GM23338 (cell line): Measurements from ENCODE around the gene LGALS8. TPM values are rescaled to one million over a fixed set of nuclear protein-coding genes. Genes with fewer than 3 reads are reported as not detected.

Experiments used
- ATAC-seq: fragments of 200-7000 bp; cut with Tn5 transposase; 3 replicates; pipeline ENCODE4 v1.9.1; 2020
- DNase-seq: peaks from one replicate; pipeline ENCODE4 v3.0.0-alpha.2; 2015; ENCODE audit warnings: low spot score
- H2AFZ ChIP-seq: fragments of 200-600 bp; sonication (generic); 2 replicates; pipeline ENCODE4 v1.8.0; 2016; ENCODE audit warnings: antibody characterized with exemption, mild to moderate bottlenecking, moderate library complexity
- H3F3A ChIP-seq: fragments of 200-600 bp; sonication (generic); replicated peaks from 2 replicates; pipeline ENCODE4 v1.8.0; 2017; ENCODE audit warnings: antibody characterized with exemption, mixed run types, low read depth
- H3K27ac ChIP-seq: fragments of 200-600 bp; sonication (generic); 2 replicates; pipeline ENCODE4 v1.6.1; 2016; ENCODE audit warnings: low read depth
- H3K27me3 ChIP-seq: fragments of 200-600 bp; sonication (generic); 2 replicates; pipeline ENCODE4 v1.8.0; 2016; ENCODE audit warnings: mild to moderate bottlenecking, mixed run types, moderate library complexity; ENCODE audit not compliant: insufficient read depth
- H3K36me3 ChIP-seq: fragments of 200-600 bp; sonication (generic); 2 replicates; pipeline ENCODE4 v1.8.0; 2016; ENCODE audit warnings: mild to moderate bottlenecking; ENCODE audit not compliant: insufficient read depth
- H3K4me1 ChIP-seq: fragments of 200-600 bp; sonication (generic); 2 replicates; pipeline ENCODE4 v1.8.0; 2016; ENCODE audit warnings: mild to moderate bottlenecking, moderate library complexity; ENCODE audit not compliant: insufficient read depth
- H3K4me2 ChIP-seq: fragments of 200-600 bp; sonication (generic); 2 replicates; pipeline ENCODE4 v1.7.1; 2017; ENCODE audit warnings: mixed run types
- H3K4me3 ChIP-seq: fragments of 200-600 bp; sonication (generic); 2 replicates; pipeline ENCODE4 v1.6.1; 2016; ENCODE audit warnings: mixed run types
- H3K79me2 ChIP-seq: fragments of 200-600 bp; sonication (generic); replicated peaks from 2 replicates; pipeline ENCODE4 v1.8.0; 2017; ENCODE audit warnings: mild to moderate bottlenecking; ENCODE audit not compliant: insufficient read depth
- H3K9me2 ChIP-seq: fragments of 200-600 bp; sonication (generic); 2 replicates; pipeline ENCODE4 v1.8.0; 2017; ENCODE audit not compliant: insufficient read depth
- H4K20me1 ChIP-seq: fragments of 200-600 bp; sonication (generic); replicated peaks from 2 replicates; pipeline ENCODE4 v1.8.0; 2017; ENCODE audit warnings: mild to moderate bottlenecking; ENCODE audit not compliant: insufficient read depth
- H3K27ac Mint-ChIP-seq: 2 replicates; pipeline ENCODE4 v1.8.0; 2020; ENCODE audit warnings: inconsistent platforms, mild to moderate bottlenecking, moderate library complexity, mixed read lengths
- H3K27me3 Mint-ChIP-seq: 3 replicates; pipeline ENCODE4 v1.8.0; 2022; ENCODE audit warnings: low read depth, mild to moderate bottlenecking, moderate library complexity, mixed read lengths, inconsistent platforms; ENCODE audit not compliant: insufficient read depth, poor library complexity
- H3K36me3 Mint-ChIP-seq: 3 replicates; pipeline ENCODE4 v1.8.0; 2021; ENCODE audit warnings: low read depth, mild to moderate bottlenecking, inconsistent platforms, moderate library complexity, mixed read lengths
- H3K4me1 Mint-ChIP-seq: 3 replicates; pipeline ENCODE4 v1.8.0; 2020; ENCODE audit warnings: mild to moderate bottlenecking, inconsistent platforms, mixed read lengths
- H3K4me3 Mint-ChIP-seq: 3 replicates; pipeline ENCODE4 v1.8.0; 2021; ENCODE audit warnings: moderate library complexity, mild to moderate bottlenecking, inconsistent platforms, mixed read lengths
- H3K9me3 Mint-ChIP-seq: 3 replicates; pipeline ENCODE4 v1.8.0; 2020; ENCODE audit warnings: moderate library complexity, mild to moderate bottlenecking, inconsistent platforms, mixed read lengths
- CREB1 ChIP-seq: fragments of 250-450 bp; sonication (Bioruptor Pico); IDR thresholded peaks from 2 replicates; pipeline ENCODE4 v1.5.0; 2020; ENCODE audit warnings: low read depth, mild to moderate bottlenecking, moderate library complexity
- EZH2 ChIP-seq: fragments of 200-600 bp; sonication (generic); IDR thresholded peaks from one replicate; pipeline ENCODE4 v1.8.0; 2017; ENCODE audit warnings: antibody characterized with exemption, mild to moderate bottlenecking, low read depth; ENCODE audit not compliant: unreplicated experiment
- EZH2phosphoT487 ChIP-seq: fragments of 200-600 bp; sonication (generic); IDR thresholded peaks from one replicate; pipeline ENCODE4 v1.8.1; 2018; ENCODE audit warnings: antibody characterized with exemption; ENCODE audit not compliant: unreplicated experiment
- JUNB ChIP-seq: IDR thresholded peaks from one replicate; pipeline ENCODE4 v1.6.1; 2016; ENCODE audit warnings: antibody characterized with exemption; ENCODE audit not compliant: unreplicated experiment
- NANOG ChIP-seq: IDR thresholded peaks from 2 replicates; pipeline ENCODE4 v1.6.1; 2016; ENCODE audit warnings: antibody characterized with exemption, borderline replicate concordance
- POLR2AphosphoS5 ChIP-seq: IDR thresholded peaks from 2 replicates; pipeline ENCODE4 v1.6.1; 2016; ENCODE audit warnings: antibody characterized with exemption, low read depth
- STAT1 ChIP-seq: IDR thresholded peaks from one replicate; pipeline ENCODE4 v1.6.1; 2016; ENCODE audit warnings: antibody characterized with exemption; ENCODE audit not compliant: unreplicated experiment
- ZNF114 ChIP-seq: fragments of 250-450 bp; sonication (Bioruptor Pico); IDR thresholded peaks from 2 replicates; pipeline ENCODE4 v1.5.0; 2020; ENCODE audit warnings: mild to moderate bottlenecking, moderate library complexity
- ZNF331 ChIP-seq: fragments of 250-450 bp; sonication (Bioruptor Pico); IDR thresholded peaks from 2 replicates; pipeline ENCODE4 v1.5.0; 2020; ENCODE audit warnings: low read depth, mild to moderate bottlenecking, moderate library complexity
- polyA plus RNA-seq: library from polyadenylated mRNA; unstranded; fragments of >200 nt; fragmentation: Nextera tagmentation; extraction: Ambion mirVana; gene quantifications from 2 replicates; pipeline ENCODE4 v1.2.1, GENCODE V29; 2016
- total RNA-seq: library from RNA; depleted of rRNA; stranded (reverse); fragments of >200 nt; shearing (Covaris generic); gene quantifications from 2 replicates; pipeline ENCODE4 v1.2.3, GENCODE V29; 2014
- TF ChIP-seq, protein P1 (sequence below): IDR thresholded peaks from one replicate; pipeline ENCODE4 v1.6.1; 2018; ENCODE audit warnings: antibody characterized with exemption; ENCODE audit not compliant: unreplicated experiment
- TF ChIP-seq, protein P2 (sequence below): fragments of 250-450 bp; sonication (Bioruptor Pico); IDR thresholded peaks from 2 replicates; pipeline ENCODE4 v1.5.0; 2020; ENCODE audit warnings: mild to moderate bottlenecking, moderate library complexity
- TF ChIP-seq, protein P3 (sequence below), 2 experiments: fragments of 200-600 bp in 1 of 2; sonication (generic) in 1 of 2; conservative IDR thresholded peaks; 2 replicates each; pipeline versions ENCODE4 v1.5.1 to v1.6.1; 2016 to 2017; ENCODE audit warnings: antibody characterized with exemption in 2 of 2, low read depth in 2 of 2, mild to moderate bottlenecking in 2 of 2, moderate library complexity in 1 of 2
- TF ChIP-seq, protein P4 (sequence below): IDR thresholded peaks from 2 replicates; pipeline ENCODE4 v1.6.1; 2016; ENCODE audit warnings: antibody characterized with exemption

Gene LGALS8
- total and polyA plus RNA-seq, 2 experiments from 2014 or later: 10.1 to 11.5 TPM

DNA sequence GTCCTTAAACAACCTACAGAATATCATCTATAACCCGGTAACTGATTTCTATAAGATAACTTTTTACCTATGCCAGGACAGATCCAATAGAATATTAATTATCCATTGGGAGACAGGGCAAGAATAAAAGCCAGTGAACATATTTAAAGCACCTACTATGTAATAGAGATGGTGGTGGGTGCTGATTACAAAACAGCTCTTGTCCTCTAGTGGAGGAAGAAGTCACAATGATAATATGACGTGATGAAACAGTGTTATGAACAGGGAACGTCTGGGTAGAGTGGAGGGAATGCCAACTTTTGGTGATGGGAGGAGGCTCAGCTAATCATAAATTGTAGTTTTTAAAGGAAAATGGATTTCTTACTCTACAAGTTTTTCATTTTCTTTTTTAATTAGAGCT lies 2.3 kb downstream of the LGALS8 start:
- no peak overlapping the region for H3K27ac Mint-ChIP-seq
- Histone ChIP-seq H3K4me3 (no peak overlapping the region), H3K9me2 (no peaks in the 10 kb centered on the region), H3K79me2 (no peaks in the 10 kb centered on the region), H2AFZ (no peak overlapping the region), H3K4me1 (peaks cover 4% of the 10 kb centered on the region; the same call in 1 of the 2 replicates), H4K20me1 (no peaks in the 10 kb centered on the region), H3F3A (no peaks in the 10 kb centered on the region), H3K27me3 (peaks cover 33% of the 10 kb centered on the region), H3K27ac (no peak overlapping the region), H3K36me3 (no peaks in the 10 kb centered on the region; the same call in 1 of the 2 replicates), H3K4me2 (no peak overlapping the region)
- ATAC-seq: no peak
- H3K4me3 Mint-ChIP-seq: no peak overlapping the region
- H3K4me1 Mint-ChIP-seq: peaks cover 7% of the 10 kb centered on the region; the same call in 2 of the 3 replicates
- no peaks in the 10 kb centered on the region for H3K9me3 Mint-ChIP-seq
- DNase-seq: no peak
- H3K36me3 Mint-ChIP-seq: no peaks in the 10 kb centered on the region
- H3K27me3 Mint-ChIP-seq: peaks cover 13% of the 10 kb centered on the region
- TF ChIP-seq POLR2AphosphoS5: no peak
- TF ChIP-seq CREB1 (CRISPR knock-in tag): no peak
- no peak for TF ChIP-seq EZH2phosphoT487
- TF ChIP-seq, protein P1, sequence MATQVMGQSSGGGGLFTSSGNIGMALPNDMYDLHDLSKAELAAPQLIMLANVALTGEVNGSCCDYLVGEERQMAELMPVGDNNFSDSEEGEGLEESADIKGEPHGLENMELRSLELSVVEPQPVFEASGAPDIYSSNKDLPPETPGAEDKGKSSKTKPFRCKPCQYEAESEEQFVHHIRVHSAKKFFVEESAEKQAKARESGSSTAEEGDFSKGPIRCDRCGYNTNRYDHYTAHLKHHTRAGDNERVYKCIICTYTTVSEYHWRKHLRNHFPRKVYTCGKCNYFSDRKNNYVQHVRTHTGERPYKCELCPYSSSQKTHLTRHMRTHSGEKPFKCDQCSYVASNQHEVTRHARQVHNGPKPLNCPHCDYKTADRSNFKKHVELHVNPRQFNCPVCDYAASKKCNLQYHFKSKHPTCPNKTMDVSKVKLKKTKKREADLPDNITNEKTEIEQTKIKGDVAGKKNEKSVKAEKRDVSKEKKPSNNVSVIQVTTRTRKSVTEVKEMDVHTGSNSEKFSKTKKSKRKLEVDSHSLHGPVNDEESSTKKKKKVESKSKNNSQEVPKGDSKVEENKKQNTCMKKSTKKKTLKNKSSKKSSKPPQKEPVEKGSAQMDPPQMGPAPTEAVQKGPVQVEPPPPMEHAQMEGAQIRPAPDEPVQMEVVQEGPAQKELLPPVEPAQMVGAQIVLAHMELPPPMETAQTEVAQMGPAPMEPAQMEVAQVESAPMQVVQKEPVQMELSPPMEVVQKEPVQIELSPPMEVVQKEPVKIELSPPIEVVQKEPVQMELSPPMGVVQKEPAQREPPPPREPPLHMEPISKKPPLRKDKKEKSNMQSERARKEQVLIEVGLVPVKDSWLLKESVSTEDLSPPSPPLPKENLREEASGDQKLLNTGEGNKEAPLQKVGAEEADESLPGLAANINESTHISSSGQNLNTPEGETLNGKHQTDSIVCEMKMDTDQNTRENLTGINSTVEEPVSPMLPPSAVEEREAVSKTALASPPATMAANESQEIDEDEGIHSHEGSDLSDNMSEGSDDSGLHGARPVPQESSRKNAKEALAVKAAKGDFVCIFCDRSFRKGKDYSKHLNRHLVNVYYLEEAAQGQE: no peak
- TF ChIP-seq JUNB: no peak
- no peak for TF ChIP-seq STAT1
- TF ChIP-seq, protein P2, sequence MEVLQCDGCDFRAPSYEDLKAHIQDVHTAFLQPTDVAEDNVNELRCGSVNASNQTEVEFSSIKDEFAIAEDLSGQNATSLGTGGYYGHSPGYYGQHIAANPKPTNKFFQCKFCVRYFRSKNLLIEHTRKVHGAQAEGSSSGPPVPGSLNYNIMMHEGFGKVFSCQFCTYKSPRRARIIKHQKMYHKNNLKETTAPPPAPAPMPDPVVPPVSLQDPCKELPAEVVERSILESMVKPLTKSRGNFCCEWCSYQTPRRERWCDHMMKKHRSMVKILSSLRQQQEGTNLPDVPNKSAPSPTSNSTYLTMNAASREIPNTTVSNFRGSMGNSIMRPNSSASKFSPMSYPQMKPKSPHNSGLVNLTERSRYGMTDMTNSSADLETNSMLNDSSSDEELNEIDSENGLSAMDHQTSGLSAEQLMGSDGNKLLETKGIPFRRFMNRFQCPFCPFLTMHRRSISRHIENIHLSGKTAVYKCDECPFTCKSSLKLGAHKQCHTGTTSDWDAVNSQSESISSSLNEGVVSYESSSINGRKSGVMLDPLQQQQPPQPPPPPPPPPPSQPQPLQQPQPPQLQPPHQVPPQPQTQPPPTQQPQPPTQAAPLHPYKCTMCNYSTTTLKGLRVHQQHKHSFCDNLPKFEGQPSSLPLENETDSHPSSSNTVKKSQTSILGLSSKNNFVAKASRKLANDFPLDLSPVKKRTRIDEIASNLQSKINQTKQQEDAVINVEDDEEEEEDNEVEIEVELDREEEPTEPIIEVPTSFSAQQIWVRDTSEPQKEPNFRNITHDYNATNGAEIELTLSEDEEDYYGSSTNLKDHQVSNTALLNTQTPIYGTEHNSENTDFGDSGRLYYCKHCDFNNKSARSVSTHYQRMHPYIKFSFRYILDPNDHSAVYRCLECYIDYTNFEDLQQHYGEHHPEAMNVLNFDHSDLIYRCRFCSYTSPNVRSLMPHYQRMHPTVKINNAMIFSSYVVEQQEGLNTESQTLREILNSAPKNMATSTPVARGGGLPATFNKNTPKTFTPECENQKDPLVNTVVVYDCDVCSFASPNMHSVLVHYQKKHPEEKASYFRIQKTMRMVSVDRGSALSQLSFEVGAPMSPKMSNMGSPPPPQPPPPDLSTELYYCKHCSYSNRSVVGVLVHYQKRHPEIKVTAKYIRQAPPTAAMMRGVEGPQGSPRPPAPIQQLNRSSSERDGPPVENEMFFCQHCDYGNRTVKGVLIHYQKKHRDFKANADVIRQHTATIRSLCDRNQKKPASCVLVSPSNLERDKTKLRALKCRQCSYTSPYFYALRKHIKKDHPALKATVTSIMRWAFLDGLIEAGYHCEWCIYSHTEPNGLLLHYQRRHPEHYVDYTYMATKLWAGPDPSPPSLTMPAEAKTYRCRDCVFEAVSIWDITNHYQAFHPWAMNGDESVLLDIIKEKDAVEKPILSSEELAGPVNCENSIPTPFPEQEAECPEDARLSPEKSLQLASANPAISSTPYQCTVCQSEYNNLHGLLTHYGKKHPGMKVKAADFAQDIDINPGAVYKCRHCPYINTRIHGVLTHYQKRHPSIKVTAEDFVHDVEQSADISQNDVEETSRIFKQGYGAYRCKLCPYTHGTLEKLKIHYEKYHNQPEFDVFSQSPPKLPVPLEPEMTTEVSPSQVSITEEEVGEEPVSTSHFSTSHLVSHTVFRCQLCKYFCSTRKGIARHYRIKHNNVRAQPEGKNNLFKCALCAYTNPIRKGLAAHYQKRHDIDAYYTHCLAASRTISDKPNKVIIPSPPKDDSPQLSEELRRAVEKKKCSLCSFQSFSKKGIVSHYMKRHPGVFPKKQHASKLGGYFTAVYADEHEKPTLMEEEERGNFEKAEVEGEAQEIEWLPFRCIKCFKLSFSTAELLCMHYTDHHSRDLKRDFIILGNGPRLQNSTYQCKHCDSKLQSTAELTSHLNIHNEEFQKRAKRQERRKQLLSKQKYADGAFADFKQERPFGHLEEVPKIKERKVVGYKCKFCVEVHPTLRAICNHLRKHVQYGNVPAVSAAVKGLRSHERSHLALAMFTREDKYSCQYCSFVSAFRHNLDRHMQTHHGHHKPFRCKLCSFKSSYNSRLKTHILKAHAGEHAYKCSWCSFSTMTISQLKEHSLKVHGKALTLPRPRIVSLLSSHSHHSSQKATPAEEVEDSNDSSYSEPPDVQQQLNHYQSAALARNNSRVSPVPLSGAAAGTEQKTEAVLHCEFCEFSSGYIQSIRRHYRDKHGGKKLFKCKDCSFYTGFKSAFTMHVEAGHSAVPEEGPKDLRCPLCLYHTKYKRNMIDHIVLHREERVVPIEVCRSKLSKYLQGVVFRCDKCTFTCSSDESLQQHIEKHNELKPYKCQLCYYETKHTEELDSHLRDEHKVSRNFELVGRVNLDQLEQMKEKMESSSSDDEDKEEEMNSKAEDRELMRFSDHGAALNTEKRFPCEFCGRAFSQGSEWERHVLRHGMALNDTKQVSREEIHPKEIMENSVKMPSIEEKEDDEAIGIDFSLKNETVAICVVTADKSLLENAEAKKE: no peak
- TF ChIP-seq, protein P3, sequence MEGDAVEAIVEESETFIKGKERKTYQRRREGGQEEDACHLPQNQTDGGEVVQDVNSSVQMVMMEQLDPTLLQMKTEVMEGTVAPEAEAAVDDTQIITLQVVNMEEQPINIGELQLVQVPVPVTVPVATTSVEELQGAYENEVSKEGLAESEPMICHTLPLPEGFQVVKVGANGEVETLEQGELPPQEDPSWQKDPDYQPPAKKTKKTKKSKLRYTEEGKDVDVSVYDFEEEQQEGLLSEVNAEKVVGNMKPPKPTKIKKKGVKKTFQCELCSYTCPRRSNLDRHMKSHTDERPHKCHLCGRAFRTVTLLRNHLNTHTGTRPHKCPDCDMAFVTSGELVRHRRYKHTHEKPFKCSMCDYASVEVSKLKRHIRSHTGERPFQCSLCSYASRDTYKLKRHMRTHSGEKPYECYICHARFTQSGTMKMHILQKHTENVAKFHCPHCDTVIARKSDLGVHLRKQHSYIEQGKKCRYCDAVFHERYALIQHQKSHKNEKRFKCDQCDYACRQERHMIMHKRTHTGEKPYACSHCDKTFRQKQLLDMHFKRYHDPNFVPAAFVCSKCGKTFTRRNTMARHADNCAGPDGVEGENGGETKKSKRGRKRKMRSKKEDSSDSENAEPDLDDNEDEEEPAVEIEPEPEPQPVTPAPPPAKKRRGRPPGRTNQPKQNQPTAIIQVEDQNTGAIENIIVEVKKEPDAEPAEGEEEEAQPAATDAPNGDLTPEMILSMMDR (conservative IDR thresholded peaks at IDR 0.05; ENCODE audit: low read depth in 2 of 2): no peak
- TF ChIP-seq NANOG: no peak
- TF ChIP-seq ZNF114 (CRISPR knock-in tag): no peak
- TF ChIP-seq ZNF331 (CRISPR knock-in tag): no peak
- TF ChIP-seq EZH2: no peak
- TF ChIP-seq, protein P4, sequence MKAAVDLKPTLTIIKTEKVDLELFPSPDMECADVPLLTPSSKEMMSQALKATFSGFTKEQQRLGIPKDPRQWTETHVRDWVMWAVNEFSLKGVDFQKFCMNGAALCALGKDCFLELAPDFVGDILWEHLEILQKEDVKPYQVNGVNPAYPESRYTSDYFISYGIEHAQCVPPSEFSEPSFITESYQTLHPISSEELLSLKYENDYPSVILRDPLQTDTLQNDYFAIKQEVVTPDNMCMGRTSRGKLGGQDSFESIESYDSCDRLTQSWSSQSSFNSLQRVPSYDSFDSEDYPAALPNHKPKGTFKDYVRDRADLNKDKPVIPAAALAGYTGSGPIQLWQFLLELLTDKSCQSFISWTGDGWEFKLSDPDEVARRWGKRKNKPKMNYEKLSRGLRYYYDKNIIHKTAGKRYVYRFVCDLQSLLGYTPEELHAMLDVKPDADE: no peak
